Measurements from ENCODE around the gene RAB10. TPM values are rescaled to one million over a fixed set of nuclear protein-coding genes. Genes with fewer than 3 reads are reported as not detected.
"Not testable (repeated sequence)": the region's sequence is repeated elsewhere in the genome, so short reads cannot be mapped to it uniquely, and the experiment has no call there.

RAB10 gene
- total RNA-seq, 1 experiment from 2014 or later, result 67.9 TPM

- Histone ChIP-seq H3K9ac (ENCODE audit: low read length) (no peak overlapping the region), H3K9me2 (replicated peaks; ENCODE audit: insufficient read depth, low read length) (no peaks in the 10 kb centered on the region), H3K36me3 (ENCODE audit: insufficient read depth, low read length) (no peaks in the 10 kb centered on the region), H4K20me1 (ENCODE audit: insufficient read depth, low read depth, low read length) (no peaks in the 10 kb centered on the region), H3K79me2 (ENCODE audit: low read length) (no peaks in the 10 kb centered on the region), H3K4me3 (ENCODE audit: low read length) (no peak overlapping the region), H3K9me3 (ENCODE audit: low read length) (no peaks in the 10 kb centered on the region), H2AFZ (ENCODE audit: low read length) (no peak overlapping the region), H3K4me1 (ENCODE audit: low read length) (no peaks in the 10 kb centered on the region), H3K27ac (ENCODE audit: low read length) (no peak overlapping the region), H3K27me3 (ENCODE audit: low read length) (no peaks in the 10 kb centered on the region), H3K4me2 (ENCODE audit: low read depth, low read length, poor library complexity, severe bottlenecking) (no peak overlapping the region)
- DNase-seq, result no peak
Measured at GRCh38 chr2:26018184-26019055, 15.5 kb upstream of the RAB10 start.

- Histone ChIP-seq H3K9me2 (replicated peaks; ENCODE audit: insufficient read depth, low read length) (no peaks in the 10 kb centered on the region), H3K27ac (ENCODE audit: low read length) (no peak overlapping the region), H3K36me3 (ENCODE audit: insufficient read depth, low read length) (no peaks in the 10 kb centered on the region), H3K27me3 (ENCODE audit: low read length) (no peaks in the 10 kb centered on the region), H4K20me1 (ENCODE audit: insufficient read depth, low read depth, low read length) (no peaks in the 10 kb centered on the region), H2AFZ (ENCODE audit: low read length) (no peak overlapping the region), H3K4me3 (ENCODE audit: low read length) (no peak overlapping the region), H3K9ac (ENCODE audit: low read length) (no peak overlapping the region), H3K79me2 (ENCODE audit: low read length) (no peaks in the 10 kb centered on the region), H3K9me3 (ENCODE audit: low read length) (no peaks in the 10 kb centered on the region), H3K4me2 (ENCODE audit: low read depth, low read length, poor library complexity, severe bottlenecking) (no peak overlapping the region), H3K4me1 (ENCODE audit: low read length) (no peaks in the 10 kb centered on the region)
- DNase-seq, result no peak
Measured at GRCh38 chr2:26020231-26020640, 13.6 kb upstream of the RAB10 start.

GRCh38 chr2:26024260-26024659, 9.6 kb upstream of the RAB10 start:
- H3K4me2 ChIP-seq (ENCODE audit: low read depth, low read length, poor library complexity, severe bottlenecking), result no peak overlapping the region
- H3K4me1 ChIP-seq (ENCODE audit: low read length), result no peaks in the 10 kb centered on the region
- H3K36me3 ChIP-seq (ENCODE audit: insufficient read depth, low read length), result no peaks in the 10 kb centered on the region
- no peaks in the 10 kb centered on the region for H3K9me2 ChIP-seq (replicated peaks; ENCODE audit: insufficient read depth, low read length)
- H3K4me3 ChIP-seq (ENCODE audit: low read length), result no peak overlapping the region
- no peaks in the 10 kb centered on the region for H3K79me2 ChIP-seq (ENCODE audit: low read length)
- no peaks in the 10 kb centered on the region for H3K9me3 ChIP-seq (ENCODE audit: low read length)
- no peaks in the 10 kb centered on the region for H4K20me1 ChIP-seq (ENCODE audit: insufficient read depth, low read depth, low read length)
- H3K27ac ChIP-seq (ENCODE audit: low read length), result no peak overlapping the region
- H3K9ac ChIP-seq (ENCODE audit: low read length), result no peak overlapping the region
- no peaks in the 10 kb centered on the region for H3K27me3 ChIP-seq (ENCODE audit: low read length)
- no peak overlapping the region for H2AFZ ChIP-seq (ENCODE audit: low read length)
- no peak for DNase-seq

- Histone ChIP-seq H2AFZ (ENCODE audit: low read length) (no peak overlapping the region), H3K9ac (ENCODE audit: low read length) (no peak overlapping the region), H3K4me1 (ENCODE audit: low read length) (no peaks in the 10 kb centered on the region), H3K4me2 (ENCODE audit: low read depth, low read length, poor library complexity, severe bottlenecking) (no peak overlapping the region), H3K4me3 (ENCODE audit: low read length) (no peak overlapping the region), H3K36me3 (ENCODE audit: insufficient read depth, low read length) (no peaks in the 10 kb centered on the region), H3K27ac (ENCODE audit: low read length) (no peak overlapping the region), H3K27me3 (ENCODE audit: low read length) (no peaks in the 10 kb centered on the region), H4K20me1 (ENCODE audit: insufficient read depth, low read depth, low read length) (no peaks in the 10 kb centered on the region), H3K9me2 (replicated peaks; ENCODE audit: insufficient read depth, low read length) (no peaks in the 10 kb centered on the region), H3K9me3 (ENCODE audit: low read length) (no peaks in the 10 kb centered on the region), H3K79me2 (ENCODE audit: low read length) (no peaks in the 10 kb centered on the region)
- no peak for DNase-seq
Measured at GRCh38 chr2:26025509-26025908, 8.4 kb upstream of the RAB10 start.

GRCh38 chr2:26028083-26028482, 5.8 kb upstream of the RAB10 start:
- peaks cover 15% of the 10 kb centered on the region for H3K4me1 ChIP-seq (ENCODE audit: low read length)
- not testable (repeated sequence) for H3K9me3 ChIP-seq (ENCODE audit: low read length); H3K79me2 ChIP-seq (ENCODE audit: low read length); H3K27ac ChIP-seq (ENCODE audit: low read length); DNase-seq; H3K27me3 ChIP-seq (ENCODE audit: low read length); H3K4me3 ChIP-seq (ENCODE audit: low read length); H3K4me2 ChIP-seq (ENCODE audit: low read depth, low read length, poor library complexity, severe bottlenecking); H2AFZ ChIP-seq (ENCODE audit: low read length); H3K36me3 ChIP-seq (ENCODE audit: insufficient read depth, low read length); H3K9me2 ChIP-seq (replicated peaks; ENCODE audit: insufficient read depth, low read length); H4K20me1 ChIP-seq (ENCODE audit: insufficient read depth, low read depth, low read length); H3K9ac ChIP-seq (ENCODE audit: low read length)

- H3K9me2 ChIP-seq (replicated peaks; ENCODE audit: insufficient read depth, low read length); H3K36me3 ChIP-seq (ENCODE audit: insufficient read depth, low read length); H3K27me3 ChIP-seq (ENCODE audit: low read length); H3K9me3 ChIP-seq (ENCODE audit: low read length): not testable (repeated sequence)
- Histone ChIP-seq H4K20me1 (ENCODE audit: insufficient read depth, low read depth, low read length) (peaks cover 32% of the 10 kb centered on the region), H2AFZ (ENCODE audit: low read length) (peak overlapping the region; percentile 97), H3K4me1 (ENCODE audit: low read length) (peaks cover 33% of the 10 kb centered on the region), H3K4me2 (ENCODE audit: low read depth, low read length, poor library complexity, severe bottlenecking) (peak overlapping the region; percentile 98), H3K4me3 (ENCODE audit: low read length) (peak overlapping the region; percentile 90), H3K9ac (ENCODE audit: low read length) (peak overlapping the region; percentile 89), H3K79me2 (ENCODE audit: low read length) (peaks cover 38% of the 10 kb centered on the region), H3K27ac (ENCODE audit: low read length) (peak overlapping the region; percentile 50)
- DNase-seq, result peak; percentile 78
Measured at GRCh38 chr2:26032586-26033269, 1.2 kb upstream of the RAB10 start.

GRCh38 chr2:26033270-26033817, 540 bp upstream of the RAB10 start:
- H3K4me2 ChIP-seq (ENCODE audit: low read depth, low read length, poor library complexity, severe bottlenecking), result peak overlapping the region; percentile 98
- peaks cover 7% of the 10 kb centered on the region; the same call in 1 of the 2 replicates for H3K36me3 ChIP-seq (ENCODE audit: insufficient read depth, low read length)
- H3K9me3 ChIP-seq (ENCODE audit: low read length), result no peaks in the 10 kb centered on the region
- no peaks in the 10 kb centered on the region for H3K27me3 ChIP-seq (ENCODE audit: low read length)
- peaks cover 44% of the 10 kb centered on the region for H3K79me2 ChIP-seq (ENCODE audit: low read length)
- H3K27ac ChIP-seq (ENCODE audit: low read length), result peak overlapping the region; percentile 50
- H2AFZ ChIP-seq (ENCODE audit: low read length), result peak overlapping the region; percentile 97
- H3K9ac ChIP-seq (ENCODE audit: low read length), result peak overlapping the region; percentile 89
- H3K9me2 ChIP-seq (replicated peaks; ENCODE audit: insufficient read depth, low read length), result no peaks in the 10 kb centered on the region
- peak; percentile 92 for DNase-seq
- H4K20me1 ChIP-seq (ENCODE audit: insufficient read depth, low read depth, low read length), result peaks cover 32% of the 10 kb centered on the region
- H3K4me3 ChIP-seq (ENCODE audit: low read length), result peak overlapping the region; percentile 90
- peaks cover 33% of the 10 kb centered on the region for H3K4me1 ChIP-seq (ENCODE audit: low read length)

- Histone ChIP-seq H3K9me2 (replicated peaks; ENCODE audit: insufficient read depth, low read length) (no peaks in the 10 kb centered on the region), H3K4me2 (ENCODE audit: low read depth, low read length, poor library complexity, severe bottlenecking) (peak overlapping the region; percentile 94), H3K36me3 (ENCODE audit: insufficient read depth, low read length) (peaks cover 7% of the 10 kb centered on the region; the same call in 1 of the 2 replicates), H3K9me3 (ENCODE audit: low read length) (no peaks in the 10 kb centered on the region), H3K4me3 (ENCODE audit: low read length) (peak overlapping the region; percentile 90), H3K27ac (ENCODE audit: low read length) (peak overlapping the region; percentile 67), H2AFZ (ENCODE audit: low read length) (no peak overlapping the region; the same call in 1 of the 2 replicates), H4K20me1 (ENCODE audit: insufficient read depth, low read depth, low read length) (peaks cover 32% of the 10 kb centered on the region), H3K79me2 (ENCODE audit: low read length) (peaks cover 57% of the 10 kb centered on the region), H3K27me3 (ENCODE audit: low read length) (no peaks in the 10 kb centered on the region), H3K4me1 (ENCODE audit: low read length) (peaks cover 33% of the 10 kb centered on the region), H3K9ac (ENCODE audit: low read length) (peak overlapping the region; percentile 92)
- peak; percentile 63 for DNase-seq
Measured at GRCh38 chr2:26034637-26034992, 731 bp downstream of the RAB10 start.
